Bronchial epithelial cell (primary cell): ENCODE data around the gene ELOVL6. TPM values are rescaled to one million over a fixed set of nuclear protein-coding genes. Genes with fewer than 3 reads are reported as not detected.

Experiments
- DNase-seq: peaks from one replicate; pipeline ENCODE4 v3.0.0-alpha.2; 2010; ENCODE audit warnings: low read depth
- FAIRE-seq: peaks from 2 replicates; lab custom pipeline; 2011; peaks lifted over from hg19 to GRCh38; lab: Jason Lieb, UNC
- H3K27me3 ChIP-seq: 2 replicates; pipeline ENCODE4 v1.5.1; 2011; ENCODE audit warnings: low read length; ENCODE audit not compliant: control insufficient read depth, insufficient read depth
- H3K36me3 ChIP-seq: 2 replicates; pipeline ENCODE4 v1.5.1; 2011; ENCODE audit warnings: low read length; ENCODE audit not compliant: control insufficient read depth, insufficient read depth
- H3K4me3 ChIP-seq: 2 replicates; pipeline ENCODE4 v1.5.1; 2011; ENCODE audit warnings: mild to moderate bottlenecking, low read depth, low read length, control low read depth
- CTCF ChIP-seq: IDR thresholded peaks from 2 replicates; pipeline ENCODE4 v1.5.1; 2011; ENCODE audit warnings: mild to moderate bottlenecking, moderate library complexity, low read length, control low read depth, inconsistent platforms; ENCODE audit not compliant: insufficient read depth, severe bottlenecking
- total RNA-seq: library from RNA; depleted of rRNA; stranded (reverse); fragments of >200 nt; gene quantifications from 2 replicates; pipeline ENCODE4 v1.2.1, GENCODE V29; 2014

Gene ELOVL6
- total RNA-seq, 1 donor from 2014 or later, result 6.8 TPM

- Histone ChIP-seq H3K27me3 (no peaks in the 10 kb centered on the region), H3K36me3 (no peaks in the 10 kb centered on the region), H3K4me3 (no peak overlapping the region)
- DNase-seq (peak; percentile 33), FAIRE-seq (no peak)
- TF ChIP-seq CTCF, result no peak
Measured at GRCh38 chr4:110184140-110184790, 14.2 kb downstream of the ELOVL6 start.

GRCh38 chr4:110183643-110184042 lies 14.8 kb downstream of the ELOVL6 start:
- Histone ChIP-seq H3K36me3 (no peaks in the 10 kb centered on the region), H3K4me3 (no peak overlapping the region), H3K27me3 (no peaks in the 10 kb centered on the region)
- TF ChIP-seq CTCF, result no peak
- FAIRE-seq (no peak), DNase-seq (no peak)

DNA sequence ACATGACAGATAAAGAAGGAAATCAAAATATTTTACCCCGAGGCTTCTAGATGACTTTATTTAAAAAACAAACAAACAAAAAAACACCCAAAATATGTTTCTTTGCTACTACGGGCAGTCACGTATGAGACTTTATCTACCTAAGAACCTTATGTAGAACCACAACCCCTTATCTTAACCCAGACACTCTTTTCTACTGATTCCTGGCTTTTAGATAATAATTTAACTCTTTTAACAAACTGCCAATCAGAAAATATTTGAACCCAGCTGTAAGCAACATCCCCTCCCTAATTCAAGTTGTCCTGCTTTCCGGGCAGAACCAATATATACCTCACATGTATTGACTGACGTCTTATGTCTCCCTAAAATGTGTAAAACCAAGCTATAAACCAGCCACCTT lies 15.4 kb downstream of the ELOVL6 start:
- Histone ChIP-seq H3K36me3 (no peaks in the 10 kb centered on the region), H3K27me3 (no peaks in the 10 kb centered on the region), H3K4me3 (no peak overlapping the region)
- no peak for TF ChIP-seq CTCF
- FAIRE-seq, result no peak
- no peak for DNase-seq

- no peak for TF ChIP-seq CTCF
- Histone ChIP-seq H3K36me3 (no peaks in the 10 kb centered on the region), H3K4me3 (no peak overlapping the region), H3K27me3 (no peaks in the 10 kb centered on the region)
- DNase-seq (no peak), FAIRE-seq (no peak)
Measured at GRCh38 chr4:110181890-110182289, 16.5 kb downstream of the ELOVL6 start.

DNA sequence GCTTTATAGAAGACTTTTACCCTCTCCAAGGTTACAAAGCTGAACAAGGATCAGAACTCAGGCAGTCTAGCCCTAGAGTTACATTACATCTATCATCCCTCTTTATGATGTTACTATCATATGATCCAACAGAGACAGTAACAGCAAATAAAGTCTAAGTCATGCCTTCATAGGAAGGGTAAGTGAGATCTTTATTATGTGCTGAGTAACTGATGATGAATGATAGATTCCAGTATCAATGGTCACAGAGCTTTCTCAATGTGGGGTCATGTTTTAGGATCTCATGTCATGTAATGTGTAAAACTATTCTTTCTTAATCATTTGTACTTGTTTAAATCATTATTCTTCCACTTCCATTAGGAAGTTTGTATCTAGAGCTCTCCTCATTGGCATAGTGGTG lies 22.8 kb downstream of the ELOVL6 start:
- H3K36me3 ChIP-seq, result no peaks in the 10 kb centered on the region
- DNase-seq (peak; percentile 63), FAIRE-seq (no peak)
- H3K4me3 ChIP-seq, result no peak overlapping the region
- no peaks in the 10 kb centered on the region for H3K27me3 ChIP-seq
- no peak for TF ChIP-seq CTCF

- DNase-seq (no peak), FAIRE-seq (no peak)
- Histone ChIP-seq H3K27me3 (no peaks in the 10 kb centered on the region), H3K36me3 (no peaks in the 10 kb centered on the region), H3K4me3 (no peak overlapping the region)
- TF ChIP-seq CTCF, result no peak
Measured at GRCh38 chr4:110172972-110173371, 25.4 kb downstream of the ELOVL6 start.
